Ovary (tissue), 9 donors: ENCODE results near the gene ATG14. TPM values are rescaled to one million over a fixed set of nuclear protein-coding genes. Genes with fewer than 3 reads are reported as not detected.

Experiments used
- DNase-seq, 5 donors: peaks; one replicate each; pipeline ENCODE4 v3.0.0-alpha.2; 2019 to 2020
- H3K27ac ChIP-seq, 2 donors: fragments of 200-600 bp; one replicate each; pipeline versions ENCODE4 v1.5.1 to v1.8.0; 2019 to 2022
- H3K27me3 ChIP-seq: fragments of 200-600 bp; one replicate; pipeline ENCODE4 v1.8.0; 2022
- H3K36me3 ChIP-seq: fragments of 200-600 bp; sonication (generic); one replicate; pipeline ENCODE4 v1.5.1; 2019
- H3K4me1 ChIP-seq: one replicate; pipeline ENCODE4 v1.8.1; 2013; ENCODE audit warnings: mild to moderate bottlenecking, moderate library complexity; ENCODE audit not compliant: insufficient read depth
- H3K4me3 ChIP-seq: fragments of 200-600 bp; sonication (generic); one replicate; pipeline ENCODE4 v1.5.1; 2017
- H3K9me3 ChIP-seq, 2 donors: fragments of 200-600 bp in 1 of 2; sonication (generic) in 1 of 2; one replicate each; pipeline versions ENCODE4 v1.5.1 to v1.8.1; 2013 to 2019; ENCODE audit warnings: mild to moderate bottlenecking in 1 of 2, moderate library complexity in 1 of 2
- EP300 ChIP-seq: sonication (generic); formaldehyde crosslinking; IDR thresholded peaks from one replicate; pipeline ENCODE4 v1.6.1; 2017; ENCODE audit warnings: antibody characterized with exemption
- POLR2A ChIP-seq: fragments of 450-650 bp; IDR thresholded peaks from one replicate; pipeline ENCODE4 v1.6.1; 2017; ENCODE audit warnings: antibody characterized with exemption, mild to moderate bottlenecking, moderate library complexity
- WGBS, 3 donors: extraction: QIAGEN DNeasy Blood & Tissue Kit in 1 of 3; methylation state at CpG; one replicate each; pipeline versions ENCODE4 v1.1.5 to v1.1.7; 2013 to 2017; 5-methylcytosine and 5-hydroxymethylcytosine counted together
- intact Hi-C, 4 donors: fragments of 100-400 bp; cut with DNase I; formaldehyde crosslinking; loops; one replicate each; pipeline versions ENCODE4 v1.11.0 to v1.15.1; 2022 to 2023
- polyA plus RNA-seq, 2 donors: library from polyadenylated mRNA; stranded (reverse); fragments of 200-250 nt in 1 of 2; fragments of 350-450 nt in 1 of 2; fragmentation: Illumina TruSeq in 1 of 2; extraction: RNeasy Lipid Tissue Mini Kit (QIAGEN cat#74804) in 1 of 2; gene quantifications; one replicate each; pipeline ENCODE4 v1.2.3, GENCODE V29; 2013 to 2014
- total RNA-seq, 7 donors: library from RNA; depleted of rRNA in 2 of 7; stranded (reverse); fragments of >200 nt in 2 of 7; fragmentation: NEBNext Ultra II Directional in 3 of 7; extraction: Animal tissue kit (Norgen Biotek cat#: 25700) in 3 of 7; gene quantifications; one replicate each; pipeline versions ENCODE4 v1.1.0 to v1.2.4, GENCODE V29; 2016 to 2023
- TF ChIP-seq, protein P1 (sequence below), 3 donors: fragments of 450-650 bp in 2 of 3; fragments of 200-600 bp in 1 of 3; IDR thresholded peaks; one replicate each; pipeline versions ENCODE4 v1.5.1 to v1.8.0; 2016 to 2022; ENCODE audit warnings: antibody characterized with exemption in 3 of 3, mild to moderate bottlenecking in 1 of 3
- donor health status: DM: no; HTN: no; CAD: no; lungs with moderate emphysema.
- donor health status: DM: no; HTN: no; CAD: no.
- donor health status: Bipolar disorder and iron deficiency.
- donor health status: DM: yes; HTN: yes; CAD: no.
- donor health status: DM: no; HTN: no; CAD: no.
- donor health status: DM: yes; HTN: yes; CAD: no.

Gene ATG14
- total and polyA plus RNA-seq, 9 donors: 9.5 to 22.5 (median 12.1) TPM

DNA sequence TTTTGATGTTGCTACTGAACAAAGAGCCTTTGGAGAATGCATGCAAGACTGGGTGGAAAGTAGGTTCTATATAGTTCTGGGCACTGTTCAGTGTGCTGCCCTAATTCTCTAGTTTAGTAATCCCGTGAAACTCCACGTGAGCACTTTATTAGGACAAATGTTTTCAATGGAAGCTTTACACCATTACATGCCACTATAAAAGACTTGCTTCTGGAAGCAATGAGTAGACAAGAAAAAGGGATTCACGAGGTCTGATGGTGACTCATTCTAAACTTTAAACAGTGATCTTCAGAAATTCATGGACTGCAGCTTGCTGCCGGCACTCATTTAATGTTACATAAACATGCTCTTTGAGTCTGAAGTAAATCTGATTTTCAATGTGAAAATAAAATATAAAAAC lies 22.3 kb downstream of the ATG14 start:
- Histone ChIP-seq H3K36me3 (no peaks in the 10 kb centered on the region), H3K27ac (no peak overlapping the region)

GRCh38 chr14:55388160-55388559 lies 23.5 kb downstream of the ATG14 start:
- intact Hi-C loops: no loop called here
- no peak for DNase-seq
- no peaks in the 10 kb centered on the region for H3K4me1 ChIP-seq
- TF ChIP-seq EP300 (no peak), POLR2A (no peak)
- TF ChIP-seq, protein P1, sequence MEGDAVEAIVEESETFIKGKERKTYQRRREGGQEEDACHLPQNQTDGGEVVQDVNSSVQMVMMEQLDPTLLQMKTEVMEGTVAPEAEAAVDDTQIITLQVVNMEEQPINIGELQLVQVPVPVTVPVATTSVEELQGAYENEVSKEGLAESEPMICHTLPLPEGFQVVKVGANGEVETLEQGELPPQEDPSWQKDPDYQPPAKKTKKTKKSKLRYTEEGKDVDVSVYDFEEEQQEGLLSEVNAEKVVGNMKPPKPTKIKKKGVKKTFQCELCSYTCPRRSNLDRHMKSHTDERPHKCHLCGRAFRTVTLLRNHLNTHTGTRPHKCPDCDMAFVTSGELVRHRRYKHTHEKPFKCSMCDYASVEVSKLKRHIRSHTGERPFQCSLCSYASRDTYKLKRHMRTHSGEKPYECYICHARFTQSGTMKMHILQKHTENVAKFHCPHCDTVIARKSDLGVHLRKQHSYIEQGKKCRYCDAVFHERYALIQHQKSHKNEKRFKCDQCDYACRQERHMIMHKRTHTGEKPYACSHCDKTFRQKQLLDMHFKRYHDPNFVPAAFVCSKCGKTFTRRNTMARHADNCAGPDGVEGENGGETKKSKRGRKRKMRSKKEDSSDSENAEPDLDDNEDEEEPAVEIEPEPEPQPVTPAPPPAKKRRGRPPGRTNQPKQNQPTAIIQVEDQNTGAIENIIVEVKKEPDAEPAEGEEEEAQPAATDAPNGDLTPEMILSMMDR (IDR thresholded peaks at IDR 0.05): no peak
- H3K27me3 ChIP-seq: no peaks in the 10 kb centered on the region
- no peaks in the 10 kb centered on the region for H3K36me3 ChIP-seq
- no peaks in the 10 kb centered on the region for H3K9me3 ChIP-seq
- no peak overlapping the region for H3K27ac ChIP-seq
- H3K4me3 ChIP-seq: no peak overlapping the region

More for the DNA sequence above, 22.3 kb downstream of the ATG14 start:
- intact Hi-C loops: no loop called here
- H3K4me1 ChIP-seq: no peaks in the 10 kb centered on the region
- no peaks in the 10 kb centered on the region for H3K27me3 ChIP-seq
- 70 to 79% (median 76%) methylated on average over 4 of the region's 4 CpGs for WGBS, 3 donors
- no peak for TF ChIP-seq EP300
- TF ChIP-seq, protein P1 (IDR thresholded peaks at IDR 0.05): no peak
- no peak for TF ChIP-seq POLR2A
- DNase-seq: no peak
- H3K4me3 ChIP-seq: no peak overlapping the region
- H3K9me3 ChIP-seq: no peaks in the 10 kb centered on the region

DNA sequence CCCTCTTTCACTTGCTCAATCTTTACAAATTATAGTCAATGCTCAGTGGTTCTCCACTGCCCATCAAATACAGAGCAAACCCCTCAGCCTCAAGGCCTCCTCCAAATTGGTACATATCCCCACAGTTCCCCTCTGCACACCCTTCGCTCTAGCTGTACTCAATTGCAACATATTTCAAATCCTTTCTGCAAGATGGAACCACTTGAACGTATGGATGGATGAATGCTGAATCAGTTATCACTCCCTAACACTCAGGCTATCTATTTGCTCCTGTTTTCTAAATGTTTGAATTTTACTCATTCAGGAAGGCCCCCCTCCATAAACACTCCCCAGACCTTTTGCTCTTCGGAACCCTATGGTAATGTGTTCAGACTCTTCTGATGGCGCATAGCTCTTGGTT lies 24.5 kb downstream of the ATG14 start:
- H3K27ac ChIP-seq: no peak overlapping the region
- intact Hi-C loops: no loop called here
- no peak overlapping the region for H3K4me3 ChIP-seq
- 97 to 98% (median 97%) methylated on average over 4 of the region's 4 CpGs for WGBS, 3 donors
- H3K4me1 ChIP-seq: no peaks in the 10 kb centered on the region
- no peak for TF ChIP-seq EP300
- no peak for TF ChIP-seq POLR2A
- TF ChIP-seq, protein P1 (IDR thresholded peaks at IDR 0.05): no peak
- DNase-seq: no peak
- H3K36me3 ChIP-seq: no peaks in the 10 kb centered on the region
- no peaks in the 10 kb centered on the region for H3K9me3 ChIP-seq
- no peaks in the 10 kb centered on the region for H3K27me3 ChIP-seq

DNA sequence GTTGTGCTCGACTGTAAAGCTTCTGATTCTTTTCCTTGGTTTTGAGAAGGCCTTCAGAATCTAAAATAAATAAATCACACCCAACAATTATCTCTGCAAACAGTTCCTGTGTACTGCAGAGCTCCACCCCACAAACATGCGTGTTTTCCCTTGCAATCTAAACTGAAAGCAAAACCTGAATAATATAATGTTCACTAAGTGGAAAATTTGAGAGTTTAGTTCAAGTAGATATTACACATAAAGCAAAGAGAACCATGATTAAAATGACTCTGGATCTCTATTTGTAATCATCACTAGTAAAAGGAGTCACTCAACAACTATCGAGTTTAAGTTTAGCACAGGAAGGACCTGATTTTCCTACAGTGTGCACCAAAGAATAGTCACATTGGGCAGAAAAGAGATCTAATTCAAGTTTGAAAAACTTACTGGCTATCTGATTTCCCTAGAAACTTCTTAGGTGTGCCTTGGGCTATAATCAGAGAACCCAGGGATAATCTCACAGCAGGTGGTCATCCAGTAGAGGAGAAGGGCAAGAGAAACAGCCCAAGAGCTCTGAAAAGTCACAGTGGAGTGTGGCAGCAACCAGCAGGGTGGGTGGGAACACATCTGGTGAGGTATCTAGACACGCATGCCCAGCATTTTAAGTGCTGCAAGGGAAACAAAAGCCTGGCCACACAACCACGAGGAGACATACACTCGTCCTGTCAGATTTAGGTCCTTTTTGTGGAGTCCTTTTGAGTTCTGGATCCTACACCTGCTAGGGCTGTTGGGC lies 25.4 kb downstream of the ATG14 start:
- Histone ChIP-seq H3K36me3 (no peaks in the 10 kb centered on the region), H3K9me3 (no peaks in the 10 kb centered on the region), H3K4me1 (no peaks in the 10 kb centered on the region), H3K27me3 (no peaks in the 10 kb centered on the region), H3K4me3 (no peak overlapping the region), H3K27ac (no peak overlapping the region)
- 86 to 95% (median 90%) methylated on average over 6 of the region's 6 CpGs for WGBS, 3 donors
- no peak for DNase-seq
- intact Hi-C loops: no loop called here
- TF ChIP-seq EP300 (no peak), POLR2A (no peak)
- TF ChIP-seq, protein P1 (IDR thresholded peaks at IDR 0.05): no peak
